NB4 (cell line): ENCODE measurements around the gene TCEAL1.

Experiments
- DNase-seq: peaks from one replicate; pipeline ENCODE4 v3.0.0; 2010; ENCODE audit warnings: low read depth
- H3K4me3 ChIP-seq: one replicate; pipeline ENCODE4 v1.5.1; 2011; ENCODE audit warnings: mild to moderate bottlenecking, low read depth, low read length, moderate library complexity
- CTCF ChIP-seq: IDR thresholded peaks from one replicate; pipeline ENCODE4 v1.5.1; 2012; ENCODE audit warnings: low read depth, low read length
- MAX ChIP-seq: IDR thresholded peaks from 2 replicates; pipeline ENCODE4 v1.6.1; 2011; ENCODE audit warnings: low read depth, low read length
- MYC ChIP-seq: IDR thresholded peaks from 2 replicates; pipeline ENCODE4 v1.6.1; 2011; ENCODE audit warnings: low read depth, low read length
- POLR2A ChIP-seq: IDR thresholded peaks from 2 replicates; pipeline ENCODE4 v1.6.1; 2011; ENCODE audit warnings: mild to moderate bottlenecking; ENCODE audit not compliant: insufficient read length; ENCODE audit errors: extremely low read depth

Gene TCEAL1

DNA sequence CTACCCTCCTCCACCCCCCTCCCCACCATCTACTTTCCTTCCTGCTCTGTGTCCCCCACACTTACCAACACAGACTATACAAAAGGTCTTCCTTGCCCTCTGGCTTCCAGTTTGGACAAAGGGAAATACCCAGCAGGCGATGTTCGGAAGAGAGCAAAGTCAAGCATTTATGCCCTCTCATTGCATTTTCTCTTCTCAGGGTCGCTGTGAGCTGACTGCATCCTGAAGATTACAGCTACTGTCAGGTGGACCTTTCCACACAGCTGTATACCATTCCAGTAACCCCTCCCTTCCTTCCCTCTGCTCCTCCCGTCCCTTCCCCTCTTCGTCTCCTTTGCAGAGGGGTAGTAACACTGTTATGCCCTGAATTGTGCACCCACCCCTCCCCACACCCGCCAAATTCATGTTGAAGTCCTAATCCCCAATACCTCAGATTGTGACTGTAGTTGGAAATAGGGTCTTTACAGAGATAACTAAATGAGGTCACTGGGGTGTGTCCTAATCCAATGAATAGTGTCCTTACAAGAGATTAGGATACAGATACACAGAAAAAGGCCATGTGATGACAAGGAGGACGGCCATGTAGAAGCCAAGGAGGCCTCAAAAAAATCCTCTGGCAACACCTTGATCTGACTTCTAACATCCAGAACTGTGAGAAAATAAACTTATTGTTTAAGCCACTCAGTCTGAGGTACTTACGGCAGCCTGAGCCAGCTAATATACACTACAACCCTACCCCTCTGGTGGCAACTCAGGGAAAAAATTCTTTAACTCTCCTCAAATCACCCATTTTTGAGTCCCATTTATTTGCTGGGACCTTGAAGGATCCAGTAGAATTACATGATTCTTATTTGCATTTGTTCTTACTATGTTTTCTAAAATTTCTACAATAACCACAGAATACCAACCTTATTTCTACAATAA is 46.0 kb downstream of the TCEAL1 start:
- no peak overlapping the region for H3K4me3 ChIP-seq
- DNase-seq, result no peak
- TF ChIP-seq CTCF (no peak), MYC (no peak), MAX (no peak), POLR2A (no peak)

- TF ChIP-seq CTCF (no peak), POLR2A (no peak), MYC (no peak), MAX (no peak)
- H3K4me3 ChIP-seq, result no peak overlapping the region
- no peak for DNase-seq
These were observed 49.6 kb downstream of the TCEAL1 start for GRCh38 chrX:103678199-103678993.
